ENCODE data around the gene FBXO45. TPM values are rescaled to one million over a fixed set of nuclear protein-coding genes. Genes with fewer than 3 reads are reported as not detected.

The FBXO45 gene
- total RNA-seq, 1 donor from 2014 or later, result 11.3 TPM

GRCh38 chr3:196632046-196632751, 63.7 kb downstream of the FBXO45 start:
- Histone ChIP-seq H3K4me1 (ENCODE audit: insufficient read depth, low read length) (peaks cover 10% of the 10 kb centered on the region), H4K20me1 (ENCODE audit: insufficient read depth, low read length) (no peaks in the 10 kb centered on the region), H3K27ac (ENCODE audit: low read depth, low read length) (peak overlapping the region; percentile 55), H3K36me3 (ENCODE audit: insufficient read depth, low read length) (no peaks in the 10 kb centered on the region), H3K4me3 (ENCODE audit: insufficient read depth, low read depth, low read length) (peak overlapping the region; percentile 75), H3K9me3 (ENCODE audit: insufficient read depth, low read depth, low read length) (no peaks in the 10 kb centered on the region), H2AFZ (ENCODE audit: low read depth, low read length) (peak overlapping the region; percentile 78), H3K79me2 (ENCODE audit: insufficient read depth, low read length) (no peaks in the 10 kb centered on the region), H3K9ac (ENCODE audit: low read length) (peak overlapping the region; percentile 85), H3K27me3 (ENCODE audit: insufficient read depth, low read length) (peaks cover under 1% of the 10 kb centered on the region), H3K4me2 (ENCODE audit: low read length) (peak overlapping the region; percentile 86)
- Mint-ChIP-seq H3K27me3 (ENCODE audit: low read depth, unreplicated experiment) (peaks cover 10% of the 10 kb centered on the region), H3K36me3 (ENCODE audit: low read depth, unreplicated experiment) (no peaks in the 10 kb centered on the region), H3K27ac (ENCODE audit: unreplicated experiment) (peak overlapping the region; percentile 76), H3K4me1 (ENCODE audit: low read depth, unreplicated experiment) (peaks cover 9% of the 10 kb centered on the region), H3K4me3 (ENCODE audit: unreplicated experiment) (peak overlapping the region; percentile 91), H3K9me3 (ENCODE audit: unreplicated experiment) (no peaks in the 10 kb centered on the region)
- FAIRE-seq (no peak), DNase-seq (ENCODE audit: low read depth) (peak; percentile 52)
- no peak for TF ChIP-seq CTCF (IDR thresholded peaks at IDR 0.05; ENCODE audit: insufficient read depth, low read depth, low read length)
- TF ChIP-seq EZH2 (IDR thresholded peaks at IDR 0.05; ENCODE audit: insufficient read depth, low read length), result no peak

- Mint-ChIP-seq H3K36me3 (ENCODE audit: low read depth, unreplicated experiment) (no peaks in the 10 kb centered on the region), H3K4me1 (ENCODE audit: low read depth, unreplicated experiment) (peaks cover 7% of the 10 kb centered on the region), H3K4me3 (ENCODE audit: unreplicated experiment) (peak overlapping the region; percentile 79), H3K9me3 (ENCODE audit: unreplicated experiment) (no peaks in the 10 kb centered on the region), H3K27ac (ENCODE audit: unreplicated experiment) (no peak overlapping the region), H3K27me3 (ENCODE audit: low read depth, unreplicated experiment) (peaks cover 20% of the 10 kb centered on the region)
- H3K4me2 ChIP-seq (ENCODE audit: low read length), result no peak overlapping the region
- no peak overlapping the region for H3K4me3 ChIP-seq (ENCODE audit: insufficient read depth, low read depth, low read length)
- H3K9ac ChIP-seq (ENCODE audit: low read length), result no peak overlapping the region
- TF ChIP-seq CTCF (IDR thresholded peaks at IDR 0.05; ENCODE audit: insufficient read depth, low read depth, low read length) (no peak), EZH2 (IDR thresholded peaks at IDR 0.05; ENCODE audit: insufficient read depth, low read length) (no peak)
- H2AFZ ChIP-seq (ENCODE audit: low read depth, low read length), result no peak overlapping the region
- H3K79me2 ChIP-seq (ENCODE audit: insufficient read depth, low read length), result no peaks in the 10 kb centered on the region
- peaks cover 10% of the 10 kb centered on the region for H3K27me3 ChIP-seq (ENCODE audit: insufficient read depth, low read length)
- no peak overlapping the region for H3K27ac ChIP-seq (ENCODE audit: low read depth, low read length)
- H4K20me1 ChIP-seq (ENCODE audit: insufficient read depth, low read length), result no peaks in the 10 kb centered on the region
- no peaks in the 10 kb centered on the region for H3K9me3 ChIP-seq (ENCODE audit: insufficient read depth, low read depth, low read length)
- peaks cover 10% of the 10 kb centered on the region for H3K4me1 ChIP-seq (ENCODE audit: insufficient read depth, low read length)
- no peaks in the 10 kb centered on the region for H3K36me3 ChIP-seq (ENCODE audit: insufficient read depth, low read length)
- no peak for DNase-seq (ENCODE audit: low read depth)
- FAIRE-seq, result no peak
These were observed 65.2 kb downstream of the FBXO45 start for GRCh38 chr3:196633555-196634151.

- no peak overlapping the region for H2AFZ ChIP-seq (ENCODE audit: low read depth, low read length)
- Mint-ChIP-seq H3K9me3 (ENCODE audit: unreplicated experiment) (peaks cover 2% of the 10 kb centered on the region), H3K27ac (ENCODE audit: unreplicated experiment) (no peak overlapping the region), H3K4me3 (ENCODE audit: unreplicated experiment) (no peak overlapping the region), H3K27me3 (ENCODE audit: low read depth, unreplicated experiment) (peaks cover 26% of the 10 kb centered on the region), H3K4me1 (ENCODE audit: low read depth, unreplicated experiment) (peaks cover 7% of the 10 kb centered on the region), H3K36me3 (ENCODE audit: low read depth, unreplicated experiment) (no peaks in the 10 kb centered on the region)
- TF ChIP-seq EZH2 (IDR thresholded peaks at IDR 0.05; ENCODE audit: insufficient read depth, low read length), result no peak
- TF ChIP-seq CTCF (IDR thresholded peaks at IDR 0.05; ENCODE audit: insufficient read depth, low read depth, low read length), result no peak
- no peak overlapping the region for H3K9ac ChIP-seq (ENCODE audit: low read length)
- no peak overlapping the region for H3K4me2 ChIP-seq (ENCODE audit: low read length)
- no peak overlapping the region for H3K4me3 ChIP-seq (ENCODE audit: insufficient read depth, low read depth, low read length)
- no peaks in the 10 kb centered on the region for H3K9me3 ChIP-seq (ENCODE audit: insufficient read depth, low read depth, low read length)
- no peak for FAIRE-seq
- no peaks in the 10 kb centered on the region for H3K79me2 ChIP-seq (ENCODE audit: insufficient read depth, low read length)
- peaks cover 15% of the 10 kb centered on the region for H3K27me3 ChIP-seq (ENCODE audit: insufficient read depth, low read length)
- DNase-seq (ENCODE audit: low read depth), result no peak
- no peak overlapping the region for H3K27ac ChIP-seq (ENCODE audit: low read depth, low read length)
- no peaks in the 10 kb centered on the region for H4K20me1 ChIP-seq (ENCODE audit: insufficient read depth, low read length)
- peaks cover 12% of the 10 kb centered on the region for H3K4me1 ChIP-seq (ENCODE audit: insufficient read depth, low read length)
- H3K36me3 ChIP-seq (ENCODE audit: insufficient read depth, low read length), result no peaks in the 10 kb centered on the region
These were observed 65.8 kb downstream of the FBXO45 start for GRCh38 chr3:196634224-196634623.
